Measurements from ENCODE around the gene SCARF2. TPM values are rescaled to one million over a fixed set of nuclear protein-coding genes. Genes with fewer than 3 reads are reported as not detected.

The SCARF2 gene
- total RNA-seq, 5 donors from 2014 or later (not counting 1 experiment from before 2014, with no cell fraction given) = 1.6 to 3.1 (median 2.9) TPM

GRCh38 chr22:20427104-20427944 lies 10.3 kb downstream of the SCARF2 start:
- Histone ChIP-seq H3K4me3 (ENCODE audit: control insufficient read depth in 1 of 2, extremely low read depth in 1 of 2, low read length in 1 of 2) (no peak overlapping the region), H3K9me3 (no peaks in the 10 kb centered on the region), H3K4me1 (ENCODE audit: control insufficient read depth in 1 of 2, extremely low read depth in 1 of 2, insufficient read depth in 2 of 2, low read length in 2 of 2) (peaks cover 23 to 54% of the 10 kb centered on the region in 2 experiments), H3K27ac (ENCODE audit: low read length) (no peak overlapping the region), H3K36me3 (ENCODE audit: control insufficient read depth in 2 of 2, extremely low read depth in 1 of 2, insufficient read depth in 1 of 2, low read length in 1 of 2) (no peaks in the 10 kb centered on the region), H3K27me3 (replicated peaks in 1 of 2; ENCODE audit: control insufficient read depth in 2 of 2, extremely low read depth in 1 of 2, insufficient read depth in 2 of 2, low read length in 1 of 2) (peaks cover 10 to 79% of the 10 kb centered on the region in 2 experiments)
- POLR2A ChIA-PET = no interaction called here
- no peak for ATAC-seq (replicated peaks in 1 of 4)
- Mint-ChIP-seq H3K4me3 (peak overlapping the region; percentile 9 to 46 (median 23)), H3K9me3 (no peaks in the 10 kb centered on the region), H3K4me1 (peaks cover 19 to 30% (median 23%) of the 10 kb centered on the region in 3 donors), H3K27me3 (peaks cover 5 to 33% of the 10 kb centered on the region in 2 donors), H3K27ac (no peak overlapping the region), H3K36me3 (no peaks in the 10 kb centered on the region)
- CTCF ChIA-PET = no interaction called here
- no peak for DNase-seq
- 94% methylated on average over 8 of the region's 8 CpGs for WGBS (ENCODE audit: insufficient coverage)

DNA sequence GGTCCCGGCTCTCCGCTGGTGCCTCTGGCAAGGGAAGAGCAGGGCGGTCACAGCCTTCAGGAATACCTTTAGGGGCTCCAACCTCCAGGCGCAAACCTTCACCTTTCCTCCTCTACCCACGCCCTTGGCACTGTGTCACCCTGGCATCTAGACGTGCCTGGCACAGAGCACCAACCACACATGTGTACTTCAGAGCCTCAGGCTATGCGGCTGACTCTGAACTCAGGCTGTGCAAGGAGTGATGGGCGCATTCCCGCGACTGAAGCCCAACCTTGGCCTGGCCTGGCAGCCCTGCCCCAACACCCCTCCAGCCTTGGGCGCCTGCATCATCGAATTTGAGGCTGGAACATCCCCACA lies 11.4 kb downstream of the SCARF2 start:
- Mint-ChIP-seq H3K27ac (no peak overlapping the region), H3K4me3 (peak overlapping the region; percentile 25 to 60 (median 42)), H3K36me3 (no peaks in the 10 kb centered on the region), H3K27me3 (peaks cover 0 to 30% of the 10 kb centered on the region in 2 donors), H3K4me1 (peaks cover 16 to 28% (median 23%) of the 10 kb centered on the region in 3 donors), H3K9me3 (no peaks in the 10 kb centered on the region)
- Histone ChIP-seq H3K4me1 (ENCODE audit: control insufficient read depth in 1 of 2, extremely low read depth in 1 of 2, insufficient read depth in 2 of 2, low read length in 2 of 2) (peaks cover 23 to 45% of the 10 kb centered on the region in 2 experiments), H3K4me3 (ENCODE audit: control insufficient read depth in 1 of 2, extremely low read depth in 1 of 2, low read length in 1 of 2) (peak overlapping the region in 1 of 2 donors; percentile 62), H3K9me3 (no peaks in the 10 kb centered on the region), H3K27ac (ENCODE audit: low read length) (no peak overlapping the region), H3K36me3 (ENCODE audit: control insufficient read depth in 2 of 2, extremely low read depth in 1 of 2, insufficient read depth in 1 of 2, low read length in 1 of 2) (no peaks in the 10 kb centered on the region), H3K27me3 (replicated peaks in 1 of 2; ENCODE audit: control insufficient read depth in 2 of 2, extremely low read depth in 1 of 2, insufficient read depth in 2 of 2, low read length in 1 of 2) (peaks cover 10 to 68% of the 10 kb centered on the region in 2 experiments)
- no peak for DNase-seq
- 81% methylated on average over 12 of the region's 12 CpGs for WGBS (ENCODE audit: insufficient coverage)
- ChIA-PET CTCF (no interaction called here), POLR2A (no interaction called here)
- ATAC-seq (replicated peaks in 1 of 4) = no peak

- POLR2A ChIA-PET = no interaction called here
- Histone ChIP-seq H3K4me3 (ENCODE audit: control insufficient read depth in 1 of 2, extremely low read depth in 1 of 2, low read length in 1 of 2) (peak overlapping the region in 1 of 2 donors; percentile 62), H3K27me3 (replicated peaks in 1 of 2; ENCODE audit: control insufficient read depth in 2 of 2, extremely low read depth in 1 of 2, insufficient read depth in 2 of 2, low read length in 1 of 2) (peaks cover 9 to 66% of the 10 kb centered on the region in 2 experiments), H3K27ac (ENCODE audit: low read length) (no peak overlapping the region), H3K9me3 (no peaks in the 10 kb centered on the region), H3K4me1 (ENCODE audit: control insufficient read depth in 1 of 2, extremely low read depth in 1 of 2, insufficient read depth in 2 of 2, low read length in 2 of 2) (peaks cover 22 to 41% of the 10 kb centered on the region in 2 experiments), H3K36me3 (ENCODE audit: control insufficient read depth in 2 of 2, extremely low read depth in 1 of 2, insufficient read depth in 1 of 2, low read length in 1 of 2) (no peaks in the 10 kb centered on the region)
- no peak overlapping the region for H3K27ac Mint-ChIP-seq
- ATAC-seq (replicated peaks in 1 of 4) = no peak
- peaks cover 14 to 26% (median 23%) of the 10 kb centered on the region in 3 donors for H3K4me1 Mint-ChIP-seq
- no peaks in the 10 kb centered on the region for H3K36me3 Mint-ChIP-seq
- DNase-seq = peak in 1 of 35 experiments; percentile 10
- no peaks in the 10 kb centered on the region for H3K9me3 Mint-ChIP-seq
- WGBS (ENCODE audit: insufficient coverage) = 14% methylated on average over 96 of the region's 96 CpGs
- peaks cover 0 to 30% of the 10 kb centered on the region in 2 donors for H3K27me3 Mint-ChIP-seq
- H3K4me3 Mint-ChIP-seq = peak overlapping the region in 1 of 3 donors; percentile 25
- CTCF ChIA-PET = no interaction called here
Observed at GRCh38 chr22:20425566-20426258, 11.9 kb downstream of the SCARF2 start.

- peaks cover 16 to 34% of the 10 kb centered on the region in 2 experiments for H3K4me1 ChIP-seq (ENCODE audit: control insufficient read depth in 1 of 2, extremely low read depth in 1 of 2, insufficient read depth in 2 of 2, low read length in 2 of 2)
Observed at GRCh38 chr22:20424932-20425565, 12.6 kb downstream of the SCARF2 start.

DNA sequence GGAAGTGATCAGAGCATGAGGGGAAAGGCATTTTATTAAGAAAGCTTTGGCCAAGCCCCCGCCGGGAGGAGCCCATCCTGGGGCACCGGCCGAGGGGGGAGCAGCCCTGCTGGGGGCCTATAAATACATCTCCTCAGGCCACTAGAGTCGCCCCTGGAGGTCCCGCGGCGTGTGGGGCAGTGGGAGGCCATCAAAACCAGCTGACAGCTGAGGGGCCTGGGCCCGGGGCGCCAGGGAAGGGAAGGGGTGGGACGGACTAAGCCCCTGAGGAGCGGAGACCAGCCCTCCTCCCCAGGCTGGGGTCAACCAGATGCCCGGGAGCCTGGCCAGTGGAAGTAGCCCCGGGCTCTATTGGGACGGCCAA lies 13.1 kb downstream of the SCARF2 start:
- peaks cover 0 to 28% of the 10 kb centered on the region in 2 donors for H3K27me3 Mint-ChIP-seq
- POLR2A ChIA-PET = no interaction called here

More at GRCh38 chr22:20424932-20425565, 12.6 kb downstream of the SCARF2 start:
- DNase-seq (peak in 1 of 35 experiments; percentile 16), ATAC-seq (replicated peaks in 1 of 4) (no peak)
- no peaks in the 10 kb centered on the region for H3K36me3 Mint-ChIP-seq
- no peak overlapping the region for H3K27ac ChIP-seq (ENCODE audit: low read length)
- H3K4me1 Mint-ChIP-seq = peaks cover 10 to 23% (median 20%) of the 10 kb centered on the region in 3 donors
- peak overlapping the region; percentile 54 to 70 (median 56) for H3K4me3 Mint-ChIP-seq
- WGBS (ENCODE audit: insufficient coverage) = 43% methylated on average over 59 of the region's 59 CpGs
- no peaks in the 10 kb centered on the region for H3K9me3 ChIP-seq
- no peak overlapping the region for H3K27ac Mint-ChIP-seq
- POLR2A ChIA-PET = no interaction called here
- no peaks in the 10 kb centered on the region for H3K36me3 ChIP-seq (ENCODE audit: control insufficient read depth in 2 of 2, extremely low read depth in 1 of 2, insufficient read depth in 1 of 2, low read length in 1 of 2)
- H3K4me3 ChIP-seq (ENCODE audit: control insufficient read depth in 1 of 2, extremely low read depth in 1 of 2, low read length in 1 of 2) = peak overlapping the region in 1 of 2 donors; percentile 62
- H3K27me3 Mint-ChIP-seq = peaks cover 0 to 28% of the 10 kb centered on the region in 2 donors
- peaks cover 9 to 60% of the 10 kb centered on the region in 2 experiments for H3K27me3 ChIP-seq (replicated peaks in 1 of 2; ENCODE audit: control insufficient read depth in 2 of 2, extremely low read depth in 1 of 2, insufficient read depth in 2 of 2, low read length in 1 of 2)
- CTCF ChIA-PET = no interaction called here
- H3K9me3 Mint-ChIP-seq = no peaks in the 10 kb centered on the region

GRCh38 chr22:20423906-20424551 lies 13.6 kb downstream of the SCARF2 start:
- no peak for ATAC-seq (replicated peaks in 1 of 4)

More for the DNA sequence above, 13.1 kb downstream of the SCARF2 start:
- peaks cover 10 to 23% (median 18%) of the 10 kb centered on the region in 3 donors for H3K4me1 Mint-ChIP-seq
- H3K9me3 Mint-ChIP-seq = no peaks in the 10 kb centered on the region
- H3K27me3 ChIP-seq (replicated peaks in 1 of 2; ENCODE audit: control insufficient read depth in 2 of 2, extremely low read depth in 1 of 2, insufficient read depth in 2 of 2, low read length in 1 of 2) = peaks cover 9 to 55% of the 10 kb centered on the region in 2 experiments
- no peak for ATAC-seq (replicated peaks in 1 of 4)
- H3K4me3 ChIP-seq (ENCODE audit: control insufficient read depth in 1 of 2, extremely low read depth in 1 of 2, low read length in 1 of 2) = no peak overlapping the region
- no peak overlapping the region for H3K27ac Mint-ChIP-seq
- CTCF ChIA-PET = no interaction called here
- peaks cover 11 to 29% of the 10 kb centered on the region in 2 experiments for H3K4me1 ChIP-seq (ENCODE audit: control insufficient read depth in 1 of 2, extremely low read depth in 1 of 2, insufficient read depth in 2 of 2, low read length in 2 of 2)
- WGBS (ENCODE audit: insufficient coverage) = 96% methylated on average over 9 of the region's 15 CpGs
- H3K27ac ChIP-seq (ENCODE audit: low read length) = no peak overlapping the region
- H3K9me3 ChIP-seq = no peaks in the 10 kb centered on the region
- no peak for DNase-seq
- H3K36me3 Mint-ChIP-seq = no peaks in the 10 kb centered on the region
- no peaks in the 10 kb centered on the region for H3K36me3 ChIP-seq (ENCODE audit: control insufficient read depth in 2 of 2, extremely low read depth in 1 of 2, insufficient read depth in 1 of 2, low read length in 1 of 2)
- H3K4me3 Mint-ChIP-seq = peak overlapping the region in 1 of 3 donors; percentile 70

More at GRCh38 chr22:20423906-20424551, 13.6 kb downstream of the SCARF2 start:
- CTCF ChIA-PET = no interaction called here
- peaks cover 9 to 52% of the 10 kb centered on the region in 2 experiments for H3K27me3 ChIP-seq (replicated peaks in 1 of 2; ENCODE audit: control insufficient read depth in 2 of 2, extremely low read depth in 1 of 2, insufficient read depth in 2 of 2, low read length in 1 of 2)
- H3K4me1 Mint-ChIP-seq = peaks cover 9 to 21% (median 15%) of the 10 kb centered on the region in 3 donors
- H3K4me3 ChIP-seq (ENCODE audit: control insufficient read depth in 1 of 2, extremely low read depth in 1 of 2, low read length in 1 of 2) = no peak overlapping the region
- peaks cover 9 to 25% of the 10 kb centered on the region in 2 experiments for H3K4me1 ChIP-seq (ENCODE audit: control insufficient read depth in 1 of 2, extremely low read depth in 1 of 2, insufficient read depth in 2 of 2, low read length in 2 of 2)
- DNase-seq = no peak
- 81% methylated on average over 21 of the region's 31 CpGs for WGBS (ENCODE audit: insufficient coverage)
- POLR2A ChIA-PET = no interaction called here
- H3K36me3 ChIP-seq (ENCODE audit: control insufficient read depth in 2 of 2, extremely low read depth in 1 of 2, insufficient read depth in 1 of 2, low read length in 1 of 2) = no peaks in the 10 kb centered on the region
- peaks cover 0 to 27% of the 10 kb centered on the region in 2 donors for H3K27me3 Mint-ChIP-seq
- H3K9me3 ChIP-seq = no peaks in the 10 kb centered on the region
- no peaks in the 10 kb centered on the region for H3K36me3 Mint-ChIP-seq
- no peak overlapping the region for H3K27ac Mint-ChIP-seq
- H3K27ac ChIP-seq (ENCODE audit: low read length) = no peak overlapping the region
- H3K9me3 Mint-ChIP-seq = no peaks in the 10 kb centered on the region
- peak overlapping the region in 1 of 3 donors; percentile 38 for H3K4me3 Mint-ChIP-seq
